K562 (cell line): Measurements from ENCODE around the gene CDKN1C. TPM values are rescaled to one million over a fixed set of nuclear protein-coding genes. Genes with fewer than 3 reads are reported as not detected.

Experiments
- ARID3A ChIP-seq: IDR thresholded peaks from 2 replicates; pipeline ENCODE4 v1.6.1; 2012; ENCODE audit warnings: low read depth, low read length, improper control_type of control experiment, borderline replicate concordance
- BRF2 ChIP-seq: IDR thresholded peaks from 3 replicates; pipeline ENCODE4 v1.6.1; 2011; ENCODE audit warnings: borderline replicate concordance, mild to moderate bottlenecking; ENCODE audit not compliant: insufficient read length, insufficient read depth
- FOXM1 ChIP-seq, 2 experiments: fragments of 450-650 bp in 1 of 2; sonication (generic) in 1 of 2; formaldehyde crosslinking in 1 of 2; IDR thresholded peaks; 2 replicates each; pipeline versions ENCODE4 v1.6.1 to v1.9.0; 2017 to 2022; ENCODE audit warnings: low read depth in 2 of 2, mild to moderate bottlenecking in 2 of 2, missing genetic modification reagents in 1 of 2, moderate library complexity in 1 of 2
- HMBOX1 ChIP-seq: sonication (generic); IDR thresholded peaks from 2 replicates; pipeline ENCODE4 v1.6.1; 2016
- MYBL2 ChIP-seq, 2 experiments: fragments of 450-650 bp in 1 of 2; sonication (generic) in 1 of 2; formaldehyde crosslinking in 1 of 2; IDR thresholded peaks; 2 replicates each; pipeline versions ENCODE4 v1.6.1 to v1.8.1; 2017 to 2022; ENCODE audit warnings: borderline replicate concordance in 1 of 2, inconsistent platforms in 1 of 2, low read depth in 1 of 2, mild to moderate bottlenecking in 1 of 2, missing genetic modification reagents in 1 of 2, moderate library complexity in 1 of 2
- PRDM10 ChIP-seq: fragments of 450-650 bp; IDR thresholded peaks from 2 replicates; pipeline ENCODE4 v1.6.1; 2018; ENCODE audit not compliant: partially characterized antibody
- SIN3B ChIP-seq: fragments of 450-650 bp; IDR thresholded peaks from 2 replicates; pipeline ENCODE4 v1.6.1; 2017; ENCODE audit warnings: low read depth, mild to moderate bottlenecking, moderate library complexity
- TCF7 ChIP-seq: sonication (generic); IDR thresholded peaks from 2 replicates; pipeline ENCODE4 v1.6.1; 2016; ENCODE audit warnings: antibody characterized with exemption, borderline replicate concordance
- TCFL5 ChIP-seq: fragments of 250-450 bp; sonication (Bioruptor Pico); conservative IDR thresholded peaks from 2 replicates; pipeline ENCODE4 v1.6.1; 2021; ENCODE audit warnings: mild to moderate bottlenecking, moderate library complexity, matching md5 sums
- TFAM ChIP-seq: fragments of 250-450 bp; sonication (Bioruptor Pico); conservative IDR thresholded peaks from 2 replicates; pipeline ENCODE4 v1.5.0; 2021; ENCODE audit warnings: mild to moderate bottlenecking, moderate library complexity
- THRB ChIP-seq: fragments of 450-650 bp; formaldehyde crosslinking; conservative IDR thresholded peaks from 2 replicates; pipeline ENCODE4 v1.4.0; 2022; ENCODE audit warnings: mild to moderate bottlenecking, missing genetic modification characterization
- ZNF232 ChIP-seq: sonication (generic); formaldehyde crosslinking; IDR thresholded peaks from 2 replicates; pipeline ENCODE4 v1.8.0; 2022; ENCODE audit warnings: mild to moderate bottlenecking, missing genetic modification reagents
- ZNF263 ChIP-seq: sonication (generic); formaldehyde crosslinking; IDR thresholded peaks from 2 replicates; pipeline ENCODE4 v1.8.0; 2022; ENCODE audit warnings: mild to moderate bottlenecking, missing genetic modification reagents, borderline replicate concordance
- ZNF639 ChIP-seq, 2 experiments: fragments of 200-800 bp in 1 of 2; sonication (Bioruptor generic) in 1 of 2; sonication (generic) in 1 of 2; formaldehyde crosslinking in 1 of 2; IDR thresholded peaks in 1 of 2; conservative IDR thresholded peaks in 1 of 2; 2 replicates each; pipeline versions ENCODE4 v1.5.0 to v1.6.1; 2016 to 2020; ENCODE audit warnings: missing compliant biosample characterization in 1 of 2, missing genetic modification characterization in 1 of 2, missing genetic modification reagents in 1 of 2
- polyA plus RNA-seq, 8 experiments: library from polyadenylated mRNA; depleted of rRNA in 4 of 8; stranded (reverse) in 5 of 8; unstranded in 3 of 8; fragments of >200 nt; fragmentation: Nextera tagmentation in 2 of 8; fragmentation: Illumina TruSeq in 1 of 8; extraction: Ambion mirVana in 2 of 8; extraction: Trizol in 1 of 8; gene quantifications; 2 replicates each; pipeline versions ENCODE4 v1.2.1 to v1.2.3, GENCODE V29; 2011 to 2014; ENCODE audit warnings: inconsistent platforms in 1 of 8, missing spikeins in 1 of 8
- total RNA-seq, 7 experiments: library from RNA; depleted of rRNA in 6 of 7; stranded (reverse); fragments of >200 nt in 6 of 7; fragmentation: Illumina TruSeq in 2 of 7; extraction: Trizol in 2 of 7; gene quantifications; 2 replicates each; pipeline versions ENCODE4 v1.2.1 to v1.2.3, GENCODE V29; 2011 to 2021; ENCODE audit warnings: low replicate concordance in 1 of 7

Gene CDKN1C
- total and polyA plus RNA-seq, 9 of the 15 experiments (the other 6 are each of a cell fraction or from before 2014, with no cell fraction given) = 2.8 to 21.1 (median 9.3) TPM

- TF ChIP-seq PRDM10 (no peak), SIN3B (no peak), BRF2 (no peak), THRB (CRISPR knock-in tag) (no peak), MYBL2 (IDR thresholded peaks at IDR 0.05; ENCODE audit: low read depth) (no peak), MYBL2 (CRISPR knock-in tag; IDR thresholded peaks at IDR 0.05; ENCODE audit: borderline replicate concordance) (no peak), ZNF263 (CRISPR knock-in tag) (no peak), FOXM1 (IDR thresholded peaks at IDR 0.05; ENCODE audit: low read depth) (peak; percentile 42; the same call in 1 of the 2 replicates), FOXM1 (CRISPR knock-in tag; IDR thresholded peaks at IDR 0.05; ENCODE audit: low read depth) (no peak), TCF7 (no peak), TFAM (CRISPR knock-in tag) (no peak), ZNF232 (CRISPR knock-in tag) (no peak), TCFL5 (CRISPR knock-in tag) (no peak), ARID3A (no peak), HMBOX1 (no peak), ZNF639 (CRISPR knock-in tag; conservative IDR thresholded peaks at IDR 0.05 in 1 of 2, IDR thresholded peaks at IDR 0.05 in 1 of 2) (no peak)
These were observed 17.7 kb downstream of the CDKN1C start (continued) for GRCh38 chr11:2867722-2868505.
